ENCODE results near the gene GPR31. TPM values are rescaled to one million over a fixed set of nuclear protein-coding genes. Genes with fewer than 3 reads are reported as not detected.
A peak's percentile ranks its signal among the peaks of the same experiment; 100 is the strongest.

The GPR31 gene
- total and polyA plus RNA-seq, 2 donors (not counting 1 experiment from before 2014, with no cell fraction given) = not detected

DNA sequence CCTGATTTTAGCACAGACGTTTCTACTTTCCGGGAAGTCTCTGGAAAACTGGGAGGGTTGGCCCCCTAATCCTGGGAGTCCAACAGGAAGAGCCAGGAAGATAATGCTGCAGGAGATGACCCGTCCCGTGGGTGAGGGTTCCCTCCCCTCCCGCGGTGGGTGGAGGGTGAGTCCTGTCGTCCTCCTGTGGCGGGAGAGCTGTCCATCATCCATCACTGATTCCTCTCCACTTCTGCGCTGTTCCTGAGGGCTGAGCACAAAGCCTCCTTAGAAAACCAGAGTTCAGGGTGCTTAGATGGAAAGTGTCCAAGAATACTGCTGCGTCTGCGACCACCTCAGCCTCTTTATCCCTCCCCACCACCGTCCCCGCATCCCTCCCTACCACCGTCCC is 40.9 kb downstream of the GPR31 start:
- peaks cover 0 to 14% of the 10 kb centered on the region in 2 experiments for H3K36me3 ChIP-seq (replicated peaks in 1 of 2; ENCODE audit: control extremely low read depth in 1 of 2, control insufficient read depth in 1 of 2, extremely low read depth in 1 of 2, insufficient read depth in 2 of 2, low read length in 1 of 2)
- POLR2A ChIA-PET = interaction anchor here (14.2 kb wide), 1 partner anchor 23 kb away, joined by 432 read pairs; no protein-coding TSS in a partner anchor
- 96% methylated on average over 4 of the region's 14 CpGs for WGBS (ENCODE audit: insufficient coverage)
- DNase-seq (no peak), ATAC-seq (ENCODE audit: low read depth) (no peak)
- CTCF ChIA-PET = interaction anchor here (0.6 to 22.6 kb wide), 2 partner anchors 21 to 234 kb away, joined by 3 to 437 read pairs; no protein-coding TSS in a partner anchor
- no peak for TF ChIP-seq EZH2 (IDR thresholded peaks at IDR 0.05; ENCODE audit: borderline replicate concordance, insufficient read depth, low read depth, low read length, poor library complexity, severe bottlenecking)
- TF ChIP-seq, protein P1, sequence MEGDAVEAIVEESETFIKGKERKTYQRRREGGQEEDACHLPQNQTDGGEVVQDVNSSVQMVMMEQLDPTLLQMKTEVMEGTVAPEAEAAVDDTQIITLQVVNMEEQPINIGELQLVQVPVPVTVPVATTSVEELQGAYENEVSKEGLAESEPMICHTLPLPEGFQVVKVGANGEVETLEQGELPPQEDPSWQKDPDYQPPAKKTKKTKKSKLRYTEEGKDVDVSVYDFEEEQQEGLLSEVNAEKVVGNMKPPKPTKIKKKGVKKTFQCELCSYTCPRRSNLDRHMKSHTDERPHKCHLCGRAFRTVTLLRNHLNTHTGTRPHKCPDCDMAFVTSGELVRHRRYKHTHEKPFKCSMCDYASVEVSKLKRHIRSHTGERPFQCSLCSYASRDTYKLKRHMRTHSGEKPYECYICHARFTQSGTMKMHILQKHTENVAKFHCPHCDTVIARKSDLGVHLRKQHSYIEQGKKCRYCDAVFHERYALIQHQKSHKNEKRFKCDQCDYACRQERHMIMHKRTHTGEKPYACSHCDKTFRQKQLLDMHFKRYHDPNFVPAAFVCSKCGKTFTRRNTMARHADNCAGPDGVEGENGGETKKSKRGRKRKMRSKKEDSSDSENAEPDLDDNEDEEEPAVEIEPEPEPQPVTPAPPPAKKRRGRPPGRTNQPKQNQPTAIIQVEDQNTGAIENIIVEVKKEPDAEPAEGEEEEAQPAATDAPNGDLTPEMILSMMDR (IDR thresholded peaks at IDR 0.05) = no peak
- no peak overlapping the region for H3K4me2 ChIP-seq (replicated peaks; ENCODE audit: low read depth, low read length, poor library complexity, severe bottlenecking)
- H3K4me1 Mint-ChIP-seq = peaks cover 94% of the 10 kb centered on the region
- peaks cover 0 to 4% (median 0%) of the 10 kb centered on the region in 3 donors for H3K9me3 ChIP-seq (ENCODE audit: control extremely low read depth in 1 of 3, control insufficient read depth in 2 of 3, insufficient read depth in 1 of 3, low read length in 2 of 3)
- no peak overlapping the region for H3K4me3 Mint-ChIP-seq
- H3K27ac Mint-ChIP-seq = peak overlapping the region; percentile 71
- H3K27me3 ChIP-seq (replicated peaks in 1 of 4; ENCODE audit: control extremely low read depth in 1 of 4, control insufficient read depth in 3 of 4, insufficient read depth in 4 of 4, low read length in 3 of 4) = no peaks in the 10 kb centered on the region
- intact Hi-C loops (cut with micrococcal nuclease) = no loop called here
- peak overlapping the region in 1 of 2 donors; percentile 98 for H3K27ac ChIP-seq (ENCODE audit: low read length in 2 of 2)
- peaks cover 81% of the 10 kb centered on the region for H3K79me2 ChIP-seq (ENCODE audit: control insufficient read depth, insufficient read depth, low read length)
- H3K9ac ChIP-seq (ENCODE audit: low read length) = no peak overlapping the region
- H3K4me3 ChIP-seq (ENCODE audit: control extremely low read depth in 1 of 5, extremely low read depth in 1 of 5, insufficient read depth in 1 of 5, low read depth in 2 of 5, low read length in 4 of 5) = no peak overlapping the region
- H2AFZ ChIP-seq (ENCODE audit: insufficient read depth, low read depth, low read length, poor library complexity, severe bottlenecking) = no peak overlapping the region
- no peaks in the 10 kb centered on the region for H3K9me3 Mint-ChIP-seq (ENCODE audit: insufficient read depth)
- no peaks in the 10 kb centered on the region for H3K27me3 Mint-ChIP-seq
- H3K4me1 ChIP-seq (ENCODE audit: control insufficient read depth in 2 of 2, insufficient read depth in 2 of 2, low read length in 2 of 2) = peaks cover 83 to 94% of the 10 kb centered on the region in 2 donors
- no peaks in the 10 kb centered on the region for H4K20me1 ChIP-seq (ENCODE audit: control insufficient read depth, insufficient read depth, low read length, poor library complexity, severe bottlenecking)

- TF ChIP-seq EZH2 (IDR thresholded peaks at IDR 0.05; ENCODE audit: borderline replicate concordance, insufficient read depth, low read depth, low read length, poor library complexity, severe bottlenecking) = no peak
- TF ChIP-seq, protein P1 (IDR thresholded peaks at IDR 0.05) = no peak
- Histone ChIP-seq H3K4me1 (ENCODE audit: control insufficient read depth in 2 of 2, insufficient read depth in 2 of 2, low read length in 2 of 2) (peaks cover 83 to 94% of the 10 kb centered on the region in 2 donors), H3K4me3 (ENCODE audit: control extremely low read depth in 1 of 5, extremely low read depth in 1 of 5, insufficient read depth in 1 of 5, low read depth in 2 of 5, low read length in 4 of 5) (no peak overlapping the region), H3K36me3 (replicated peaks in 1 of 2; ENCODE audit: control extremely low read depth in 1 of 2, control insufficient read depth in 1 of 2, extremely low read depth in 1 of 2, insufficient read depth in 2 of 2, low read length in 1 of 2) (peaks cover 0 to 14% of the 10 kb centered on the region in 2 experiments), H4K20me1 (ENCODE audit: control insufficient read depth, insufficient read depth, low read length, poor library complexity, severe bottlenecking) (no peaks in the 10 kb centered on the region), H3K27me3 (replicated peaks in 1 of 4; ENCODE audit: control extremely low read depth in 1 of 4, control insufficient read depth in 3 of 4, insufficient read depth in 4 of 4, low read length in 3 of 4) (no peaks in the 10 kb centered on the region), H2AFZ (ENCODE audit: insufficient read depth, low read depth, low read length, poor library complexity, severe bottlenecking) (no peak overlapping the region), H3K27ac (ENCODE audit: low read length in 2 of 2) (peak overlapping the region; percentile 35 to 98), H3K9ac (ENCODE audit: low read length) (no peak overlapping the region), H3K79me2 (ENCODE audit: control insufficient read depth, insufficient read depth, low read length) (peaks cover 81% of the 10 kb centered on the region), H3K4me2 (replicated peaks; ENCODE audit: low read depth, low read length, poor library complexity, severe bottlenecking) (peak overlapping the region; percentile 17), H3K9me3 (ENCODE audit: control extremely low read depth in 1 of 3, control insufficient read depth in 2 of 3, insufficient read depth in 1 of 3, low read length in 2 of 3) (peaks cover 0 to 4% (median 0%) of the 10 kb centered on the region in 3 donors)
- H3K27ac Mint-ChIP-seq = peak overlapping the region; percentile 71
- H3K4me3 Mint-ChIP-seq = peak overlapping the region; percentile 40
- no peaks in the 10 kb centered on the region for H3K9me3 Mint-ChIP-seq (ENCODE audit: insufficient read depth)
- intact Hi-C loops (cut with micrococcal nuclease) = no loop called here
- H3K27me3 Mint-ChIP-seq = no peaks in the 10 kb centered on the region
- WGBS (ENCODE audit: insufficient coverage) = 76% methylated on average over 24 of the region's 25 CpGs
- DNase-seq (no peak), ATAC-seq (ENCODE audit: low read depth) (no peak)
- H3K4me1 Mint-ChIP-seq = peaks cover 94% of the 10 kb centered on the region
- ChIA-PET CTCF (interaction anchor here (0.6 to 22.6 kb wide), 4 partner anchors 21 to 235 kb away, joined by 3 to 437 read pairs (median 12); no protein-coding TSS in a partner anchor), POLR2A (interaction anchor here (14.2 kb wide), 1 partner anchor 23 kb away, joined by 432 read pairs; no protein-coding TSS in a partner anchor)
These were observed 41.5 kb downstream of the GPR31 start for GRCh38 chr6:167116109-167116837.
